GM04504 (cell line): Measurements from ENCODE around the gene CDC37.

ENCODE experiments used
- DNase-seq: peaks from one replicate; pipeline ENCODE4 v3.0.0-alpha.2; 2012; ENCODE audit warnings: low read depth

The CDC37 gene

DNA sequence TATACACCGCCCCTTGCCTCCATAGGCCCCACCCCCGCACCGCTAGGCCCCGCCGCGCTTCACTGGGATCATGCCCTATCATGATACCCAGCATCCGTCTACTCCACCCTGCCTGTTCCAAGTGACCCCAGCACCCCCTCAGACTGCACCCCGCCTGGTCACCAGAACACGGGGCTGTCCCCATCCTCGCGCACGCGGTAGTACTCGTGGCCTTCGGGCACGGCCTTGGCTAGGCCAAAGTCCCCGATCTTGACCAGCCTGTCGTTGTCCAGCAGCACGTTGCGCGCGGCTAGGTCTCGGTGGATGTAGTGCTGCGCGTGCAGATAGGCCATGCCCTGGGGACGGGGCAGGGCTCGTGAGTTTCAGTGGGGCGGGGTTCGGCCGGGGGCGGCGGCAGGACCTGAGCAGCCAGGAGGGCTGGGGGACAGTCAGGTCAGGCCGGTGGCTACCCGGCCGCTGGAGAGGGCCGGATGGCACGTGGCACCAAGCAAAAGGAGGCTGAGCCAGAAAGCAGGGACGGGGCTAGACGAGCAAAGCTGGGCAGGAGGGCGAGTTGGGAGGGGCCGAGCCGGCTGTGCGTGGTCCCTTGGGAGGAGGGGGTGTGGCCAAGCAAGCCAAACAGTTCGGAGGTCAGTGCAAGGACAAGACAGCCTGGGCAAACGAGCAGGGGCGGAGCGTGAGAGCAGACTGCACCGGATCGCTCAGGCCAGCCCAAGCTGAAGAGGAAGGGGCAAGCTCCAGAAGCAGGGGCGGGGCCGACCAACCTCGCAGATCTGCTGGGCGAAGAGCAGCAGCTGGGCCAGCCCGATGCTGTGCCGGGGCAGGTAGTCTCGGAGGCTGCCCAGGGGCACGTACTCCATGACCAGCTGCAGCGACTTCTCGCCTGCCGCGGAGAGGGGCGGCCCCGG lies 50.3 kb downstream of the CDC37 start:
- DNase-seq, result no peak

DNA sequence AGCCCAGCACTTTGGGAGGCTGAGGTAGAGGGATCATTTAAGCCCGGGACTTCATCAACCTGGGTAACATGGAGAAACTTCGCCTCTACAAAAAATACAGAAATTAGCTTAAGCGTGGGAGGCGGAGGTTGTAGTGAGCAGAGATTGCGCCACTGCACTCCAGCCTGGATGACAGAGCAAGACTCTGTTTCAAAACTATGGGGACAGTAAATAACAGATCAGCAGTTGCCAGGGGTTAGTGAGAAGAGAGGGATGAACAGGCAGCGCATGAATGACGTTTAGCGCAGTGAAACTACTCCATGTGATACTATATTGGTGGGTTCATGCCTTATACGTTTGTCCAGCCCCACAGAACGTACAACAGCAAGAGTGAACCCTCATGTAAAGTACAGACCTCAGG lies 56.8 kb downstream of the CDC37 start:
- no peak for DNase-seq

- DNase-seq, result no peak
Measured at GRCh38 chr19:10344780-10345179, 58.6 kb downstream of the CDC37 start.

DNA sequence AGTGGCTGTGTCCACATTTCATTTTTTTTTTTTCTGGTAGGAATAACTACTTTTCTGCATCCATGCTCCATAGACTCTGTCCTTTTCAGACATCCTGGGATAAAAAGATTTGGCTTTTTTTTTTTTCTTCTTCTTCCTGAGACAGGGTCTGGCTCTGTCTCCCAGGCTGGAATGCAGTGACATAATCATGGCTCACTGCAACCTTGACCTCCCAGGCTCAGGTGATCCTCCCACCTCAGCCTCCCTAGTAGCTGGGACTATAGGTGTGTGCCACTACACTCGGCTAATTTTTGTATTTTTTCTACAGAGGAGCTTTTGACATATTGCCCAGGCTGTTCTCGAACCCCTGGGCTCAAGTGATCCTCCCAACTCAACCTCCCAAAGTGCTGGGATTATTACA lies 59.8 kb downstream of the CDC37 start:
- no peak for DNase-seq
